HG03378 (cell line): Measurements from ENCODE around the gene DYNC1H1.
"Not testable (repeated sequence)": the region's sequence is repeated elsewhere in the genome, so short reads cannot be mapped to it uniquely, and the experiment has no call there.

ENCODE experiments used
- ATAC-seq: cut with Tn5 transposase; IDR thresholded peaks from one replicate; pipeline ENCODE4 v1.9.1; 2021; ENCODE audit warnings: mild to moderate bottlenecking, moderate library complexity; ENCODE audit not compliant: unreplicated experiment

Gene DYNC1H1

GRCh38 chr14:102058146-102058545, 93.8 kb downstream of the DYNC1H1 start:
- no peak for ATAC-seq

DNA sequence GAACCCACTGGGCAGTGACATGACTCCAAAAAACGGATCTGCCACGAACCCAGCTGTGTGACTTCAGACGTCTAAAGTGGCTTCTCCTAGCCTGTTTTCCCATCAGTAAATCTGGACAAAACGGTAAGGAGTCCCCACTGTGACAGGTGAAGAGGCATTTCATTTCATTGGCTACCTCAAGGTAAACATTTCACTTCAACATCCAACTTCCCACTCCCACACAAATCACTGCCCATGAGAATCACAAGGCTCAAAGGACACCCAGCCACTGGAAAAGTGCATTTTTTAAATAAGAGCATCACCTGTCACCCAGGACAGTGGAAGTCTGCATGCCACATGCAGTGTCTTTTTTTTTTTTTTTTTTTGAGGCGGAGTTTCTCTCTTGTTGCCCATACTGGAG, 94.6 kb downstream of the DYNC1H1 start:
- no peak for ATAC-seq

GRCh38 chr14:102063109-102063807, 98.9 kb downstream of the DYNC1H1 start:
- no peak for ATAC-seq

DNA sequence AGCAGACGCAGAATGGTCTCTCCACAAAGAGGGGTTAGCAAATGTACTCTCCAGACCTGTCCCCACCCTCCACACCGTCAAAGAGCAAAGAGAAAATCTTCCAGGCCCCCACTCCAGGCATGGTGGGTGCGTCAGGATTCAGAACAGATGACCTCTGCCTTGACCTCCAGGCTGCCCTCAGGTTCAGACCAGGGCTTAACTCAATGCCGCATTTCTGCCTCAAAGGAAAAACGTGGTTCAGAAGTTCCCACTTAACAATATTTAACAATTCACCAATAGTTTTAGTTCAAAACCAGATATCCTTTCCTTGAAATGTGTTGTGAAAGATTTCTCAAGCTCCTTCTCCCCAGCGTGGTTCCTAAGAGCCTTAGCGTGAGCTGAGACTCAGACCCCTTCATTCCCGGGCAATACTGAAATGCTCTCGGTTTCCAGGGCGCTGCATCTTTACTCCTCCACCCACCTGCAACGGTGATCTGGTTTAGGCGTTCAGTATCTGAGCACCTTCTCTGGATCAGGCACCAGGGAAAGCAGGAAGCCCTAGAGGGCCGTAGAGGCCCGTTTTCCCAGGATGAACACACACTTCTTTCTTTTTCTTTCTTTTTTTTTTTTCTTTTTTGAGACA, 99.5 kb downstream of the DYNC1H1 start:
- ATAC-seq = no peak

GRCh38 chr14:102064590-102064989, 100.2 kb downstream of the DYNC1H1 start:
- not testable (repeated sequence) for ATAC-seq

GRCh38 chr14:102066041-102066451, 101.7 kb downstream of the DYNC1H1 start:
- no peak for ATAC-seq

GRCh38 chr14:102071283-102071998, 107.1 kb downstream of the DYNC1H1 start:
- ATAC-seq = no peak

- ATAC-seq = no peak
These were observed 110.1 kb downstream of the DYNC1H1 start for GRCh38 chr14:102074415-102074964.

DNA sequence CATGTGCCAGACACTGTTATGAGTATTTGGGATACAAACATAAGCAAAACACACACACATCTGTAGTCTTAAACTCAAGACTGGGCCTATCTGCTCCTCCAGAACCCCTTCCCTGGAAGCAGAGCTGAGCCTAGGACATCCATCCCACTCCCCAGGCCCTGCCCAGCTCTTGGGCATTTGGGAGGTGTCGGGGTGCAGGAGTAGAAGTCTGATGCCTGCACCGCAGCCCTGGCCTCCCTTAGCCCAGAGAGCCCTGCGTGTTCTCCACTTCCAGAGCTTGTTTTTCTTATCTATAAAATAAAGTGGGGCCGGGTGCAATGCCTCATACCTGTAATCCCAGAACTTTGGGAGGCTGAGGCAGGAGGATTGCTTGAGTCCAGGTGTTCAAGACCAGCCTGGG, 110.8 kb downstream of the DYNC1H1 start:
- no peak for ATAC-seq

GRCh38 chr14:102077382-102077709, 113.0 kb downstream of the DYNC1H1 start:
- ATAC-seq = no peak

DNA sequence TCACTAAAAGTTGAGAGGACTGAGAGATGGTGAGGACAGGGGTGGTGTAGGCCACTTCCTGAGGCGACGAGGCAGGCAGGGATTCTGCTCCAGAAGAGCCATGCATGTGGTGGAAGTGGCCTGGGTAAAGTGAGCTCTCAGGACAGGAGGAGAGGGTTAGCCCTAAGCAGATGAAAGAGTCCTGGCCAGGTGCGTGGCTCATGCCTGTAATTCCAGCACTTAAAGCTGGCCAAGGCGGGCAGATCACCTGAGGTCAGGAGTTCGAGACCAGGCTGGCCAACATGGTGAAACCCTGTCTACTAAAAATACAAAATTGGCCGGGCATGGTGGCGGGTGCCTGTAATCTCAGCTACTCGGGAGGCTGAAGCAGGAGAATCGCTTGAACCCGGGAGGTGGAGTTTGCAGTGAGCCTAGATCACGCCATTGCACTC, 114.0 kb downstream of the DYNC1H1 start:
- ATAC-seq = not testable (repeated sequence)

- ATAC-seq = no peak
These were observed 114.7 kb downstream of the DYNC1H1 start for GRCh38 chr14:102078831-102079699.

GRCh38 chr14:102079700-102079979, 115.3 kb downstream of the DYNC1H1 start:
- no peak for ATAC-seq

GRCh38 chr14:102080183-102081080, 116.1 kb downstream of the DYNC1H1 start:
- no peak for ATAC-seq

DNA sequence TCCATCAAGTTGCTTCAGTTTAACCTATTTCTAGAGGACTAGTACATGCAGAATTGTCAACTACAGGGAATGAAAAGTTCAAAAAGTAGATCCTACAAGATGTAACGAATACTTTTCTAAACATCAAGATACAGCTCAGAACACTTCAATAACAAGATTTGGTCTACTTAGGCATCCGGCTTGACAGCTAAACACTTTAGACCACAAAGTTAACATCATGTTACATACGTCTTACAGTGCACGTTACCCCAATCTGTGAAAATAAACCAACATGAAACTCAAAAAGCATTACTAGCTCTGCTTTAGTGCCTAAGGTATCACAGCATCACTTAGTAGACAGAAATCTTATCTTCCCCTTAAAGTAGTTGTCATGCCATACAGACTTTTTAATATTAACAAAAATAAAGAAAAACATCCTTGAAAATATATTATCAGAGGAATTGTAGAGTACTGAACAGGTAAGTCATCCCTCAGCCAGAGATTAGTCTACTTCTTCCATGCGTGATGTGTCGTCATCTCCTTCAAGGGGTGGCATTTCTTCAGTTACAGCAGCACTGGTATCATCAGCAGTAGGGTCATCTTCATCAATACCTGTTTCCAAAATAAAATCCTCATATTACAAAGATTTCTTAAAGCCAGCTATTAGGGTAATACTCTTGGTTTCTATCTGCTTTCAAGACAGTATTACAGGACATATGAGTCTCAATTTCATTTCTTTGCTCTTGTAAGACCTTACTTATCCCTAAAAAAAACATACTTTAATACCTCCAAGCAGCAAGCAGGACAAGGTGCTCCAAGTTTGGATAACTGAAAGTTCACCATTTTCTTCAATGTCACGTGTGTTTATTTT, 117.1 kb downstream of the DYNC1H1 start:
- ATAC-seq = no peak

DNA sequence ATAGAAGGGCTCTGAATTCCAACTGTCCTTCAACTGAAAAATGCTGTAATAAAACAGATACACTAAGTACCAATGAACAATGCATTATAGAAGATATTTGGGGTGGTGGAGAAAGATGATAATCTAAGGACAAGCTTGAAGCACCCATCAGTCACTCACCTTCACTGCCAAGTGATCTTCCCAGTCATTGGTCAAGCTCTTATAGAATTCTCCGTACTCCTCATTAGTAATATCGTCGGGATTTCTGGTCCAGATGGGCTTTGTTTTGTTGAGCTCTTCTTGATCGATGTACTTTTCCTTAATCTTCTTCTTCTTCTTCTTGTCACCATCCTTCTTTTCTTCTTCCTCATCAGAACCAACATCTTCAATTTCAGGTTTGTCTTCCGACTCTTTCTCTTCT, 120.1 kb downstream of the DYNC1H1 start:
- ATAC-seq = not testable (repeated sequence)

DNA sequence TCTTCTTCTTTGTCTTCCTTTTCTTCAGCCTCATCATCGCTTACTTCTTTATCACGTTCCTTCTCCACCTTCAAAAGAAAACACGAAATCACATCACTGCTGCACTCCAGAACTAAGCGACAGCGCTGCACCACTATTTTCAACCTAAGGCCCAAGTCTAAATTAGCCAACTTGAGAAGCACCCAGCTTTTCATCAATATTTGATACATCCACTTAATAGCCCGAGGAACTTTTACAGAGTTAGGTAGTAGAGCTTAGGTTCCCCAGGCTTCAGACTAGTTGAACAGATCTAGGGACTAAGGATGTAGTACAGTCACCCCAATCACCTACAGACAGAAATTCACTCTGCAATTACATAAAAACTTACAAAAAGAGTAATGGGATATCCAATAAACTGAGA, 120.6 kb downstream of the DYNC1H1 start:
- ATAC-seq = no peak

GRCh38 chr14:102085488-102085887, 121.1 kb downstream of the DYNC1H1 start:
- no peak for ATAC-seq
